ENCODE data around the gene NCBP2L.

Gene NCBP2L

GRCh38 chrX:107741404-107741790 is 36.1 kb upstream of the NCBP2L start:
- H3K4me2 ChIP-seq (ENCODE audit: low read depth, low read length, poor library complexity, severe bottlenecking) = peak overlapping the region; percentile 52
- no peak overlapping the region for H3K4me3 ChIP-seq (ENCODE audit: insufficient read depth, low read length, poor library complexity, severe bottlenecking)
- no peaks in the 10 kb centered on the region for H3K9me3 ChIP-seq (ENCODE audit: insufficient read depth, low read length)
- H4K20me1 ChIP-seq (ENCODE audit: low read depth, low read length) = no peaks in the 10 kb centered on the region
- H3K9me2 ChIP-seq (replicated peaks; ENCODE audit: insufficient read depth, low read length) = no peaks in the 10 kb centered on the region
- TF ChIP-seq EZH2phosphoT487 (conservative IDR thresholded peaks at IDR 0.05; ENCODE audit: low read length) (no peak), CTCF (IDR thresholded peaks at IDR 0.05; ENCODE audit: insufficient read depth, low read length, poor library complexity, severe bottlenecking) (no peak)
- H3K9ac ChIP-seq (ENCODE audit: low read length) = peak overlapping the region; percentile 29; the same call in 1 of the 2 replicates
- H3K27ac ChIP-seq (ENCODE audit: low read depth, low read length) = peak overlapping the region; percentile 57
- H3F3A ChIP-seq (ENCODE audit: insufficient read depth) = no peaks in the 10 kb centered on the region
- H2AFZ ChIP-seq (ENCODE audit: low read depth, low read length, severe bottlenecking) = peak overlapping the region; percentile 86
- H3K27me3 ChIP-seq (ENCODE audit: low read length) = no peaks in the 10 kb centered on the region
- no peaks in the 10 kb centered on the region for H3K79me2 ChIP-seq (ENCODE audit: insufficient read depth, low read length)
- no peaks in the 10 kb centered on the region for H3K36me3 ChIP-seq (ENCODE audit: low read length)

GRCh38 chrX:107742700-107743191 is 34.8 kb upstream of the NCBP2L start:
- H3K79me2 ChIP-seq (ENCODE audit: insufficient read depth, low read length) = no peaks in the 10 kb centered on the region
- TF ChIP-seq EZH2phosphoT487 (conservative IDR thresholded peaks at IDR 0.05; ENCODE audit: low read length) (no peak), CTCF (IDR thresholded peaks at IDR 0.05; ENCODE audit: insufficient read depth, low read length, poor library complexity, severe bottlenecking) (no peak)
- H3K36me3 ChIP-seq (ENCODE audit: low read length) = no peaks in the 10 kb centered on the region
- H3K9me3 ChIP-seq (ENCODE audit: insufficient read depth, low read length) = no peaks in the 10 kb centered on the region
- H3K9me2 ChIP-seq (replicated peaks; ENCODE audit: insufficient read depth, low read length) = no peaks in the 10 kb centered on the region
- H3K4me2 ChIP-seq (ENCODE audit: low read depth, low read length, poor library complexity, severe bottlenecking) = no peak overlapping the region
- peak overlapping the region; percentile 29; the same call in 1 of the 2 replicates for H3K9ac ChIP-seq (ENCODE audit: low read length)
- H3K27me3 ChIP-seq (ENCODE audit: low read length) = no peaks in the 10 kb centered on the region
- no peaks in the 10 kb centered on the region for H4K20me1 ChIP-seq (ENCODE audit: low read depth, low read length)
- H3F3A ChIP-seq (ENCODE audit: insufficient read depth) = no peaks in the 10 kb centered on the region
- H3K27ac ChIP-seq (ENCODE audit: low read depth, low read length) = peak overlapping the region; percentile 57
- H2AFZ ChIP-seq (ENCODE audit: low read depth, low read length, severe bottlenecking) = peak overlapping the region; percentile 86
- H3K4me3 ChIP-seq (ENCODE audit: insufficient read depth, low read length, poor library complexity, severe bottlenecking) = no peak overlapping the region

- H3K9ac ChIP-seq (ENCODE audit: low read length) = no peak overlapping the region
- H4K20me1 ChIP-seq (ENCODE audit: low read depth, low read length) = no peaks in the 10 kb centered on the region
- H3K27me3 ChIP-seq (ENCODE audit: low read length) = no peaks in the 10 kb centered on the region
- TF ChIP-seq EZH2phosphoT487 (conservative IDR thresholded peaks at IDR 0.05; ENCODE audit: low read length) (no peak), CTCF (IDR thresholded peaks at IDR 0.05; ENCODE audit: insufficient read depth, low read length, poor library complexity, severe bottlenecking) (no peak)
- no peak overlapping the region for H3K4me2 ChIP-seq (ENCODE audit: low read depth, low read length, poor library complexity, severe bottlenecking)
- H3K9me3 ChIP-seq (ENCODE audit: insufficient read depth, low read length) = no peaks in the 10 kb centered on the region
- H3K9me2 ChIP-seq (replicated peaks; ENCODE audit: insufficient read depth, low read length) = no peaks in the 10 kb centered on the region
- no peak overlapping the region for H3K4me3 ChIP-seq (ENCODE audit: insufficient read depth, low read length, poor library complexity, severe bottlenecking)
- no peaks in the 10 kb centered on the region for H3K36me3 ChIP-seq (ENCODE audit: low read length)
- no peaks in the 10 kb centered on the region for H3K79me2 ChIP-seq (ENCODE audit: insufficient read depth, low read length)
- H2AFZ ChIP-seq (ENCODE audit: low read depth, low read length, severe bottlenecking) = no peak overlapping the region
- H3K27ac ChIP-seq (ENCODE audit: low read depth, low read length) = no peak overlapping the region
- H3F3A ChIP-seq (ENCODE audit: insufficient read depth) = no peaks in the 10 kb centered on the region
These were observed 33.5 kb upstream of the NCBP2L start for GRCh38 chrX:107743995-107744394.
